Osteoblast (primary cell): ENCODE measurements around the gene VPS37C. TPM values are rescaled to one million over a fixed set of nuclear protein-coding genes. Genes with fewer than 3 reads are reported as not detected.
"Not testable (repeated sequence)": the region's sequence is repeated elsewhere in the genome, so short reads cannot be mapped to it uniquely, and the experiment has no call there.

ENCODE experiments used
- DNase-seq: peaks from one replicate; pipeline ENCODE4 v3.0.0; 2011; ENCODE audit warnings: low spot score, mixed read lengths; ENCODE audit not compliant: insufficient read length; ENCODE audit errors: missing footprints
- H2AFZ ChIP-seq: 2 replicates; pipeline ENCODE4 v1.6.0; 2011; ENCODE audit warnings: mild to moderate bottlenecking, low read length
- H3K27ac ChIP-seq: 2 replicates; pipeline ENCODE4 v1.5.1; 2011; ENCODE audit warnings: mild to moderate bottlenecking, low read depth, low read length, moderate library complexity
- H3K27me3 ChIP-seq: 2 replicates; pipeline ENCODE4 v1.6.0; 2012; ENCODE audit warnings: mild to moderate bottlenecking, control low read depth, inconsistent platforms, low read length, moderate library complexity; ENCODE audit not compliant: insufficient read depth
- H3K36me3 ChIP-seq: 2 replicates; pipeline ENCODE4 v1.5.1; 2011; ENCODE audit warnings: mild to moderate bottlenecking, low read length, control low read depth, moderate library complexity; ENCODE audit not compliant: insufficient read depth
- H3K4me1 ChIP-seq: 2 replicates; pipeline ENCODE4 v1.5.1; 2011; ENCODE audit warnings: mild to moderate bottlenecking, low read length, control low read depth, moderate library complexity; ENCODE audit not compliant: insufficient read depth
- H3K4me2 ChIP-seq: 2 replicates; pipeline ENCODE4 v1.6.0; 2011; ENCODE audit warnings: mild to moderate bottlenecking, low read length; ENCODE audit not compliant: insufficient read depth
- H3K4me3 ChIP-seq: fragments of 200-600 bp; sonication (generic); 3 replicates; pipeline ENCODE4 v1.5.1; 2012; ENCODE audit warnings: mild to moderate bottlenecking, low read length, inconsistent platforms; ENCODE audit not compliant: insufficient read depth
- H3K79me2 ChIP-seq: 2 replicates; pipeline ENCODE4 v1.6.0; 2012; ENCODE audit warnings: mild to moderate bottlenecking, low read length, control low read depth, inconsistent platforms; ENCODE audit not compliant: insufficient read depth
- H3K9me3 ChIP-seq: 2 replicates; pipeline ENCODE4 v1.5.1; 2011; ENCODE audit warnings: low read depth, low read length, control low read depth
- H4K20me1 ChIP-seq: 2 replicates; pipeline ENCODE4 v1.6.0; 2012; ENCODE audit warnings: mild to moderate bottlenecking, low read length, control low read depth; ENCODE audit not compliant: insufficient read depth
- CTCF ChIP-seq: IDR thresholded peaks from 2 replicates; pipeline ENCODE4 v1.5.1; 2011; ENCODE audit warnings: mild to moderate bottlenecking, low read depth, low read length, moderate library complexity; ENCODE audit errors: extremely low read depth
- total RNA-seq: library from RNA; depleted of rRNA; stranded (reverse); fragments of >200 nt; gene quantifications from 2 replicates; pipeline ENCODE4 v1.2.3, GENCODE V29; 2012

VPS37C gene
- total RNA-seq, 1 donor, result 19.2 TPM

DNA sequence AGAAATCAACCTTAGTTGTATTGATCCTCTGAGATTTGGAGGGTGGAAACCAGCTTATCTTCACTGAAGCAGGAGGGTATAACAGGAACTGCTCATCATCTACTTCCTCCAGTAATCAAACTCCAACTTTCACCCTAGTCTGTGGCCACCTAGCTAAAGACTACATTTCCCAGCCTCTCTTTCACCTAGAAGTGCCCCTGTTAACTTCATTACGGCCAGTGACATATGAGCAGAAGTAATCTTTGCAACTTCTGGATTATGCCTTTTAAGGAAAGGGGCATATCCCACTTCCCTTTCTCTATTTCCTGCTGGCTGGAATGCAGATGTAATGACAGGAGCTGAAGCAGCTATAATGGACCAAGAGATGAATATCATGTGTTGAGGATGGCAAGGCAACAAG is 7.6 kb upstream of the VPS37C start:
- no peak for TF ChIP-seq CTCF
- no peaks in the 10 kb centered on the region for H3K9me3 ChIP-seq
- no peak for DNase-seq
- no peaks in the 10 kb centered on the region for H3K4me1 ChIP-seq
- H4K20me1 ChIP-seq, result no peaks in the 10 kb centered on the region
- H3K27me3 ChIP-seq, result peaks cover 21% of the 10 kb centered on the region
- no peak overlapping the region for H2AFZ ChIP-seq
- no peaks in the 10 kb centered on the region for H3K79me2 ChIP-seq
- no peaks in the 10 kb centered on the region for H3K36me3 ChIP-seq
- H3K27ac ChIP-seq, result no peak overlapping the region
- no peak overlapping the region for H3K4me2 ChIP-seq
- no peak overlapping the region for H3K4me3 ChIP-seq

DNA sequence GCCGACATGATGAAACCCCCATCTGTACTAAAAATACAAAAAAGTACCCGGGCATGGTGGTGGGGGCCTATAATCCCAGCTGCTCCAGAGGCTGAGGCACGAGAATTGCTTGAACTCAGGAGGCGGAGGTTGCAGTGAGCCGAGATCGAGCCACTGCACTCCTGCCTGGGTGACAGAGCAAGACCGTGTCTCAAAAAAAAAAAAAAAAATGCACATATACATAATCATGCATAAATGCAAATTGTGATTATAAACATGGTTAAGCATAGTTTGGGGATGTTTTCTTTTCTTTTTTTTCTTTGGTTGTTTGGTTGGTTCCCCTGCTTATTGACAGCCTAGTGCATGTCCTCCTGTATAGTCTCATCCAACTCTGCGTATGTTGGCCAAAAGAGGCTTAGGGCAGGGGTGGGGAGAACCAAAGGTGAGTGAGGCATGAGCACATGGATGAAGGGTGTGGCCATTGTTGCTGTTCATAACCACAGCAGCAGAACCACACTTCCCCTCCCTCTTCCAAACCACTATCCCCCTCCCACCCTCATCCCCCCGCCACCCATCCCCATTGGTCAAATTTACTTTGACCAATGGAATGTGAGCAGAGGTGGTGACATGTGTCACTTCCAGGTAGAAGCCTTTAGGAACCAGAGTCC is 6.9 kb upstream of the VPS37C start:
- Histone ChIP-seq H3K79me2 (no peaks in the 10 kb centered on the region), H4K20me1 (no peaks in the 10 kb centered on the region), H3K4me3 (no peak overlapping the region), H3K27me3 (peaks cover 16% of the 10 kb centered on the region), H3K4me1 (no peaks in the 10 kb centered on the region), H2AFZ (no peak overlapping the region), H3K36me3 (no peaks in the 10 kb centered on the region), H3K9me3 (no peaks in the 10 kb centered on the region), H3K4me2 (no peak overlapping the region), H3K27ac (no peak overlapping the region)
- no peak for TF ChIP-seq CTCF
- DNase-seq, result no peak

DNA sequence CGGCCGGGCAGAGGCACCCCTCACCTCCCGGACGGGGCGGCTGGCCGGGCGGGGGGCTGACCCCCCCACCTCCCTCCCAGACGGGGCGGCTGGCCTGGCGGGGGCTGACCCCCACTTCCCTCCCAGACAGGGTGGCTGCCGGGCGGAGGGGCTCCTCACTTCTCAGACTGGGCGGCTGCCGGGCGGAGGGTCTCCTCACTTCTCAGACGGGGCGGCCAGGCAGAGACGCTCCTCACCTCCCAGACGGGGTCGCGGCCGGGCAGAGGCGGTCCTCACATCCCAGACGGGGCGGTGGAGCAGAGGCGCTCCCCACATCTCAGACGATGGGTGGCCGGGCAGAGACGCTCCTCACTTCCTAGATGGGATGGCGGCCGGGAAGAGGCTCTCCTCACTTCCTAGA is 5.1 kb upstream of the VPS37C start:
- not testable (repeated sequence) for H3K27me3 ChIP-seq, H4K20me1 ChIP-seq, H3K4me1 ChIP-seq, H3K36me3 ChIP-seq, H3K4me2 ChIP-seq, H3K9me3 ChIP-seq, H2AFZ ChIP-seq, H3K4me3 ChIP-seq, DNase-seq, H3K27ac ChIP-seq, H3K79me2 ChIP-seq

- peaks cover 14% of the 10 kb centered on the region for H3K79me2 ChIP-seq
- H4K20me1 ChIP-seq, H3K4me3 ChIP-seq, DNase-seq, H2AFZ ChIP-seq, H3K36me3 ChIP-seq, H3K4me2 ChIP-seq, H3K4me1 ChIP-seq, H3K27me3 ChIP-seq, H3K9me3 ChIP-seq, H3K27ac ChIP-seq: not testable (repeated sequence)
These were observed 4.6 kb upstream of the VPS37C start for GRCh38 chr11:61165785-61166184.

GRCh38 chr11:61164606-61165424 is 3.6 kb upstream of the VPS37C start:
- no peak for DNase-seq
- no peak overlapping the region for H3K27ac ChIP-seq
- peaks cover 23% of the 10 kb centered on the region for H3K79me2 ChIP-seq
- TF ChIP-seq CTCF, result no peak
- H4K20me1 ChIP-seq, result no peaks in the 10 kb centered on the region
- H3K9me3 ChIP-seq, result no peaks in the 10 kb centered on the region
- no peaks in the 10 kb centered on the region for H3K27me3 ChIP-seq
- H3K36me3 ChIP-seq, result no peaks in the 10 kb centered on the region
- peaks cover 17% of the 10 kb centered on the region for H3K4me1 ChIP-seq
- no peak overlapping the region for H3K4me2 ChIP-seq
- H2AFZ ChIP-seq, result no peak overlapping the region
- H3K4me3 ChIP-seq, result no peak overlapping the region
